GM21447 (cell line): ENCODE results near the gene NLRP10.

Source experiments
- ATAC-seq: cut with Tn5 transposase; IDR thresholded peaks from one replicate; pipeline ENCODE4 v1.9.1; 2021; ENCODE audit not compliant: unreplicated experiment

Gene NLRP10

DNA sequence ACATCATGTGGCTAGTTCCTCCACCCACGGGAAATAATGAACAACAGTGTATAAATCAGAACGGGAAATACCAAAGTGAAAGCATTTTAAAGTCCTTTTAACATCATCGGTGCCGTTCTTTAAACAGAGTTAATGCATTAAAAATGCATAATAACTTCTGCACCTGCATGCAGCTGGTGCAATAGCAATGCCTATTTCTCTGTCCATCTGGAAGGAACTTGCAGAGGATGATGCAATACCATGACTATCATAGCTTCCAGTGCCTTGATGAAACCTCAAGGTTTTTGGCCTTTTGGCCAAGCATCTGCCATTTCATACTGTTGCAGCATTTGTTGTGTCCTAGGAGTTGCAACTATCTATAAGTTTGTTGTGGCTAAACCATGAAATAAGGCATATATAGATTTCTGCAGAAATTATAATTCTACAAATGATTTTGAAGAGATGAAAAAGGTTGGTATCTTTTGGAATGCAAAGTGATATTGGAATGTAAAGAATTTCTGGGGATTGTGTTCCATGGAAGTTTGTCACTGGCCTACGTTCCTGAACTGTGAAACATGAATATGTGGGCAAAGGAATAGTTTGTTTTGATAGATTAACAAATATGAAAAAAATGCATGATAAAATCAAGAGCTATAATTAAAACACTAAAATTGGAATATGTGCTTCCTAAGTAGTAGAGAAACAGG, 12.1 kb upstream of the NLRP10 start:
- no peak for ATAC-seq

- no peak for ATAC-seq
Measured at GRCh38 chr11:7974668-7975067, 9.4 kb upstream of the NLRP10 start.

GRCh38 chr11:7973011-7973410, 7.8 kb upstream of the NLRP10 start:
- no peak for ATAC-seq

GRCh38 chr11:7971846-7972245, 6.6 kb upstream of the NLRP10 start:
- no peak for ATAC-seq

GRCh38 chr11:7969756-7970646, 4.8 kb upstream of the NLRP10 start:
- no peak for ATAC-seq

- ATAC-seq = no peak
Measured at GRCh38 chr11:7968686-7969085, 3.4 kb upstream of the NLRP10 start.

DNA sequence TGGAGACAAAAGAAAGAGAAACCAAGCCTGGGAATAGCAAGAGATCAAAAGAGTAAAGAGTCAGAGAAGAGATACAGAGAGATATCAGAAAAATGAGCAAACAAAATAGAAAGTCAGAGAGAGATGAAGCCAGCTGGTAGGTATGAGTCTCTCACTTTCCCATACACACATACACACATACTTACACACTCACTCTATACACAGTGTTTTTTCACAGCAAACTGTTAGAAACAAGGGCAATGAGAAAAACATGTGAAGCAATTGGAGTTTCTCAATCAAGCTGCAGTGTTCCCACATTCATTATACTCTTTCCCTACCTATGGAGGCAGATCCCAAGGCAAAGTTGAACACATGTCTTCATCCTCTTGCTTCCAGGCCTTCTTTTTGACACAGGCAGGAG, 2.6 kb upstream of the NLRP10 start:
- no peak for ATAC-seq

GRCh38 chr11:7967097-7967496, 1.9 kb upstream of the NLRP10 start:
- ATAC-seq = no peak

GRCh38 chr11:7964873-7965272, 374 bp downstream of the NLRP10 start:
- no peak for ATAC-seq

GRCh38 chr11:7964261-7964660, 986 bp downstream of the NLRP10 start:
- no peak for ATAC-seq

GRCh38 chr11:7955191-7955590, 10.1 kb downstream of the NLRP10 start:
- ATAC-seq = no peak

DNA sequence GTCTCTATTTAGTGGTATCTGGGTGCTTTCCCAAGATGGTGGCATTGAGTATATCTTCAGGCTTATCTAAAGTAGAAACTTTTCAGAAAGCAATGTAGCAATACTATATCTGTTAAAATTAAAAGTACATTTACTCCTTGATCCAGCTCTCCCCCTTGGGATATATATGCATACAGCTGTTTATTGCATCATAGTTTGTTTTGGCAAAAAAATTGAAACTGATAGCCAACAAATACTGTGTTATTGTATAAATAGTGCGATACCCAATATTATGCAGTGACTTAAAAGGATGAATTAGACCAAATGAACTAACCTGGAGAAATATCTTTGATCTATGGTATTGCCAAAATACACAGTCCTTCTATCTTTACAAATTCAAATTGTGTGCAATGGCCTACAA, 15.3 kb downstream of the NLRP10 start:
- no peak for ATAC-seq

DNA sequence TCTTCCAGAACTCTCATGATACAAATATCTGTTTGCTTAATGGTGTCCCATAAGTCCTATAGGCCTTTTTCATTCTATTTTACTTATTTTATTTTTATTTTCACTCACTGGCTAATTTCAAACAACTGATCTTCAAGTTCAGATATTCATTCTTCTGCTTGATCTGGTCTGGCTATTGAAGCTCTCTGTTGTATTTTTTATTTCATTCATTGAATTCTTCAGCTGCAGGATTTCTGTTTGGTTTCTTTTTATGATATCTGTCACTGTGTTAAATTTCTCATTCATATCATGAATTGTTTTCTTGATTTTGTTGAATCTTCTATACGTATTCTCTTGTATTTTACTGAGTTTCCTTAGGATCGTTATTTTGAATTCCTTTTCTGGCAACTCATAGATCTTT, 21.1 kb downstream of the NLRP10 start:
- ATAC-seq = no peak

DNA sequence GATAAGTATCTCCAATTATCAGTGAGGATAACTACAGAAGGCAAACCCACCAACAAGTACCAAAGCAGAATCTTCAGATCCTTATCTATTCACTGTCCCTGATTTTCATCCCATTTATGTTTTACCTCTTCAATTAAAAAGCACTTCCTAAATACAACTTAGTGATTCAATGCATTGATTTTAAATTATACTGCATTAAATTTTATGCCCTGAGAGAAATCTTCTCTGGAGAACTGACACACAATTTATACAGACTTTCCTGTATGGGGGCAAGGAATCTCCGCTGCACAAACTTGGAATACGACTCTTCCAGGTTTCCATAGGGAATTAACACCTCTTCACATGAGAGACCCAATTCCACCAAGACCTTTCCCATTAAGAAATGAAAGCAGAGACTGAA, 23.6 kb downstream of the NLRP10 start, which contains the start of gene OR10A3:
OR10A3 (minus strand) TSS at position 101 of the 400 bp plus-strand sequence. CDS start 2,188 bp downstream, outside the sequence.
- no peak for ATAC-seq

DNA sequence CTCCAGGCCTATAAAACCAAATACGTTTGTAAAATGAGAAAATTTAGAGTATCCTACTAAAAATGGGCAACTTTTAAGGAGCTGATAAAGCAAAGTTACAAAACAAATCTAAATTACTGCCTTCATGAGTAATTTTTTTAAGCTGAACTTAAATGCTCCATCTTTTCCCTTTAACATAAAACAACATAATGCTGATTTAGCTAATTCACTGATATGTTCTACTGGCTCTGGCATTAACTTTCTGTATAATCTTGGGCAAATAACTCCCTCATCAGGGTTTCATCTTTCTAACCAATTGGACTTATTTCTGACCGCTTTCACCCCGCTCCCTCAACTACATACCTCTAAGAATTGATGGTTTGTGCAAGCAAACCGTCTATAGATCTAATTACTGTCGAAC, 24.1 kb downstream of the NLRP10 start:
- no peak for ATAC-seq

- no peak for ATAC-seq
Measured at GRCh38 chr11:7936615-7937014, 28.6 kb downstream of the NLRP10 start.

- ATAC-seq = no peak
Measured at GRCh38 chr11:7931168-7931567, 34.1 kb downstream of the NLRP10 start, which contains the start of gene OR10A6. Gene OR10A6, minus strand, starts transcription at chr11:7931268. Its CDS starts 2,606 bp downstream, at chr11:7928662.

- no peak for ATAC-seq
Measured at GRCh38 chr11:7927635-7928034, 37.6 kb downstream of the NLRP10 start.

DNA sequence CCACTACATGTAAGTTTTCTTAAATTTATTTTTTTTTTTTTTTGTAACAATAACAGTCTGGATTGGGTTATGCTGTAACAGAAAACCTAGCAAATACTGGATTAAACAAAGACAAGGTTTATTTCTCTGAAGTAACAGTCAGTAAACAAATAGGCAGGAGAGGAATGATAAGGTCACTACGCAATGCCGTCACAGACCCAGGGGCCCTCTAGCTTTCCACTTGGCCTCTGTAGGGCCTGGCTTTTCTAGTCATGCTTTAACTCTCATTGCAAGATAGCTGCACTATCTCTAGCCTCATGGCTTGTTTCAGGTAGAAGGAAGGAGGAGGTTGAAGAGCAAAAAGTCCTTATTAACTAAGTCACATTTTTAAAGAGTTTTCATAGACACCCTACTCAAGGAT, 40.7 kb downstream of the NLRP10 start:
- ATAC-seq = no peak

- no peak for ATAC-seq
Measured at GRCh38 chr11:7918141-7918540, 47.1 kb downstream of the NLRP10 start.
